AG04450 (cell line): ENCODE data around the gene G6PC3. TPM values are rescaled to one million over a fixed set of nuclear protein-coding genes. Genes with fewer than 3 reads are reported as not detected.

Experiments used
- CTCF ChIA-PET: fragments of 300-600, 350-600 bp; formaldehyde crosslinking; extraction: SDS; loops from one replicate; lab custom pipeline; 2022; ENCODE audit warnings: antibody characterized with exemption, inconsistent platforms; lab: Charles Lee
- POLR2A ChIA-PET: fragments of 350-600 bp; formaldehyde crosslinking; extraction: SDS; loops from one replicate; lab custom pipeline; 2021; ENCODE audit warnings: antibody characterized with exemption, inconsistent platforms; lab: Yijun Ruan, JAX
- DNase-seq: peaks from one replicate; pipeline ENCODE4 v3.0.0-alpha.2; 2011; ENCODE audit warnings: low read depth, low spot score
- H3K27ac ChIP-seq: one replicate; pipeline ENCODE4 v1.5.1; 2012; ENCODE audit warnings: low read depth, low read length, control low read depth
- H3K27me3 ChIP-seq: one replicate; pipeline ENCODE4 v1.6.0; 2012; ENCODE audit warnings: low read length; ENCODE audit not compliant: control insufficient read depth, insufficient read depth
- H3K4me3 ChIP-seq: 2 replicates; pipeline ENCODE4 v1.5.1; 2011; ENCODE audit warnings: mild to moderate bottlenecking, low read depth, low read length, control low read depth
- H3K9me3 ChIP-seq: 2 replicates; pipeline ENCODE4 v1.5.1; 2012; ENCODE audit warnings: low read length; ENCODE audit not compliant: control insufficient read depth, insufficient read depth
- polyA plus RNA-seq: library from polyadenylated mRNA; depleted of rRNA; stranded (reverse); fragments of >200 nt; gene quantifications from 2 replicates; pipeline ENCODE4 v1.2.3, GENCODE V29; 2011
- TF ChIP-seq, protein P1 (sequence below): IDR thresholded peaks from 2 replicates; pipeline ENCODE4 v1.5.1; 2011; ENCODE audit warnings: low read depth, low read length, control low read depth, inconsistent platforms

The G6PC3 gene
- polyA plus RNA-seq, 1 experiment: 69.8 TPM

DNA sequence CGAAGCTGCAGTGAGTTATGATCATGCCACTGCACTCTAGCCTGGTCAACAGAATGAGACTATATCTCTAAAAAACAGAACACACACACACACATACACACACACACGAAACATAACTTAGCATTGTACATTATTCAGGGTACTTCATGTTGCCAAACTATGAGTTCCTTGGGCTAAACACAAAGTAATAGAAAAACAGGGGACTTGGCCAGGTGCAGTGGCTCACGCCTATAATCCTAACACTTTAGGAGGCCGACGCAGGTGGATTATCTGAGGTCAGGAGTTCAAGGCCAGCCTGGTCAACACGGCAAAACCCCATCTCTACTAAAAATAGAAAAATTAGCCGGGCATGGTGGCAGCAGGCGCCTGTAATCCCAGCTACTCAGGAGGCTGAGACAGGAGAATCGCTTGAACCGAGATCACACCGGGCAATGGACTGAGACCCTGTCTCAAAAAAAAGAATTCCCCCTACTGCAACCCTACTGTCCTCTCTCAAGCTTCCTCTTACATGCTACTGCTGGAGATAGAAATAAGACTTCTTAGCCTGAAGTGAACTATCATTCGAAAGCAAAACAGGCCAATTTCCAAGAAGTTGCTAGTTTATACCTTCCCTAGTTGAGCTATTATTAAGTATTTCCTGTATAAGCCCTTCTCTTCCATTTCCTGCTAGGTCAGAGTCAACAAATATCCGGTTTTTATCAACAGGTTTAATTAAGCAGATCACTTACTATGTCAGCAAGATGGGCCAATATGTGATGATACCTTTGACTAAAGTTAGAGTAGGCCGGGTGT is 11.2 kb upstream of the G6PC3 start:
- H3K4me3 ChIP-seq: no peak overlapping the region
- no peak for DNase-seq
- H3K27ac ChIP-seq: no peak overlapping the region
- no peaks in the 10 kb centered on the region for H3K9me3 ChIP-seq
- H3K27me3 ChIP-seq: no peaks in the 10 kb centered on the region
- TF ChIP-seq, protein P1, sequence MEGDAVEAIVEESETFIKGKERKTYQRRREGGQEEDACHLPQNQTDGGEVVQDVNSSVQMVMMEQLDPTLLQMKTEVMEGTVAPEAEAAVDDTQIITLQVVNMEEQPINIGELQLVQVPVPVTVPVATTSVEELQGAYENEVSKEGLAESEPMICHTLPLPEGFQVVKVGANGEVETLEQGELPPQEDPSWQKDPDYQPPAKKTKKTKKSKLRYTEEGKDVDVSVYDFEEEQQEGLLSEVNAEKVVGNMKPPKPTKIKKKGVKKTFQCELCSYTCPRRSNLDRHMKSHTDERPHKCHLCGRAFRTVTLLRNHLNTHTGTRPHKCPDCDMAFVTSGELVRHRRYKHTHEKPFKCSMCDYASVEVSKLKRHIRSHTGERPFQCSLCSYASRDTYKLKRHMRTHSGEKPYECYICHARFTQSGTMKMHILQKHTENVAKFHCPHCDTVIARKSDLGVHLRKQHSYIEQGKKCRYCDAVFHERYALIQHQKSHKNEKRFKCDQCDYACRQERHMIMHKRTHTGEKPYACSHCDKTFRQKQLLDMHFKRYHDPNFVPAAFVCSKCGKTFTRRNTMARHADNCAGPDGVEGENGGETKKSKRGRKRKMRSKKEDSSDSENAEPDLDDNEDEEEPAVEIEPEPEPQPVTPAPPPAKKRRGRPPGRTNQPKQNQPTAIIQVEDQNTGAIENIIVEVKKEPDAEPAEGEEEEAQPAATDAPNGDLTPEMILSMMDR: no peak
- POLR2A ChIA-PET: no interaction called here
- CTCF ChIA-PET: interaction anchor here (0.8 kb wide), 1 partner anchor 18 kb away, joined by 4 read pairs; no protein-coding TSS in a partner anchor

DNA sequence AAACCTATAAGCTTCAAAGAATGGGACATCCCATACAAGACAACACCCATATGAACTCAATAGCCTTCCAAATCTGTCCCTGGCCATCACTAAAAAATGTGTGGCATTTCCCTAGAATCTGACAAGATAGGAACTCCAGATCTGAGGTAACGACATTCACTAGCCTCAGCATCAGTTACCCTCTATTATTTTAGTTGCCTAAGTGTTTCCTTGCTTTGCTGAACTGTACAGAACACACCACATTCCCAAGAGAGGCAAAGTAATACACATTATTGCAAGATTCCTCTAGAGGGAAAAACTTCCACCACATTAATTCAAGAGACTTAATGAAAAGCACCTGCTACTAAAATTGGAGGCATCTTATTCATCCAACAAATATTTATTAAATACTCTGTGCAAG is 9.1 kb upstream of the G6PC3 start:
- Histone ChIP-seq H3K4me3 (no peak overlapping the region), H3K27me3 (no peaks in the 10 kb centered on the region), H3K9me3 (no peaks in the 10 kb centered on the region), H3K27ac (no peak overlapping the region)
- ChIA-PET POLR2A (no interaction called here), CTCF (interaction anchor here (0.7 to 0.8 kb wide), 3 partner anchors 17 to 183 kb away, joined by 3 to 10 read pairs (median 6); no protein-coding TSS in a partner anchor)
- no peak for DNase-seq
- TF ChIP-seq, protein P1: no peak

DNA sequence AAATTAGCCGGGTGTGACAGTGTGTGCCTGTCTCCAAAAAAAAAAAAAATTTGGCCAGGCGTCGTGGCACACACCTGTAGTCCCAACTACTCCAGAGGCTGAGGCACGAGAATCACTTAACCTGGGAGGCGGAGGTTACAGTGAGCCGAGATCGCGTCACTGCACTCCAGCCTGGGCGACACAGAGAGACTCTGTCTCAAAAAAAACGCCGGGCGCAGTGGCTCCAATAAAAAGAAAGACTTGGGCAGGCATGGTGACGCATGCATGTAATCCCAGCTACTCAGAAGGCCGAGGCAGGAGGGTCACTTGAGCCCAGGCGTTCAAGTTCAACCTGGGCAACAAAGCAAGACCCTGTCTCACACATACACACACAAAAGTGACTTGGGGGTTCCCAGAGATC is 7.7 kb upstream of the G6PC3 start:
- no peak overlapping the region for H3K27ac ChIP-seq
- DNase-seq: no peak
- ChIA-PET CTCF (no interaction called here), POLR2A (no interaction called here)
- TF ChIP-seq, protein P1: no peak
- H3K27me3 ChIP-seq: no peaks in the 10 kb centered on the region
- H3K4me3 ChIP-seq: no peak overlapping the region
- no peaks in the 10 kb centered on the region for H3K9me3 ChIP-seq

DNA sequence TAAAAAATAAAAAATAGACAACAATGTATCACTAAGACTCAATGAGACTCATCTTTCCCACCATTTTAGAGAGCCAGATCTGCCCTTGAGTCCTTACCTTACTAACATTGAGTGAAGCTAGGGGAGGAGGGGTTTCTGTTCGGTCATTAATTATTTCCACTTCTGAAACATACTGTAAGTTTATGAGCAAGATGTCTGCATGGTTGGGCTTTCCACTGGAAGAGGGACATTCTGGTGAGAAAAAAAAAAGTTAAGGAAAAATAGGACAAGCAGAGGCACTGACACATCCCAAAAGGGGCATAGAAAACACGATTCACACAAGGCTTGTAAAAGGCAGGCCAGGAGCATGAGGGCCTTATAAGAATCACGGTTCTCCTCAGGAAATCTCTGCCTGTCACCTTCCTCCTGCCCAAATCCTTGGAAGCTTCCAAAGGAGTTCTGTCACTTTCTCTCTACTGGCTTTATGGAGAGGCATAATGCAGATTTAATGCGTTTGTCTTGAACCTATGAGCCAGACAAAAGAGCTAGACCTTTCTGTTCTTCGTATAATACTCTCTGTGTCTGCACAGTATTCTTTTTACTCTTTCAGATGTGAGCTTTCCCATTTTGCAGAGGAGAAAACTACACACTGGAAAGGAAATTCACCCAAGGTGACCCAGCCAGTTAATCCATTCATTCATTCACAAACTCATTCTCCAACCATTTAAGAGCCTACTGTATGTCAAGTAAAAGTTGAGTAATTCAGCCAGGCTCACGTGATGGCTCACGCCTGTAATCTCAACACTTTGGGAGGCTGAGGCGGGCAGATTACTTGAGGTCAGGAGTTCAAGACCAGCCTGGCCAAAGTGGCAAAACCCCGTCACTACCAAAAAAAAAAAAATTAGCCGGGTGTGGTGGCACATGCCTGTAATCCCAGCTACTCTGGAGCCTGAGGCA is 6.6 kb upstream of the G6PC3 start:
- TF ChIP-seq, protein P1: no peak
- H3K27me3 ChIP-seq: no peaks in the 10 kb centered on the region
- H3K9me3 ChIP-seq: no peaks in the 10 kb centered on the region
- no peak overlapping the region for H3K27ac ChIP-seq
- ChIA-PET CTCF (no interaction called here), POLR2A (no interaction called here)
- DNase-seq: no peak
- H3K4me3 ChIP-seq: no peak overlapping the region
